GM12875 (cell line): ENCODE results near the gene NCAM1.

Source experiments
- H3K4me3 ChIP-seq: one replicate; pipeline ENCODE4 v1.5.1; 2011; ENCODE audit warnings: low read depth, low read length, control low read depth
- TF ChIP-seq, protein P1 (sequence below): IDR thresholded peaks from 2 replicates; pipeline ENCODE4 v1.5.1; 2011; ENCODE audit warnings: low read depth, mild to moderate bottlenecking, control low read depth, inconsistent platforms, low read length, moderate library complexity, borderline replicate concordance; ENCODE audit not compliant: insufficient read depth

The NCAM1 gene

DNA sequence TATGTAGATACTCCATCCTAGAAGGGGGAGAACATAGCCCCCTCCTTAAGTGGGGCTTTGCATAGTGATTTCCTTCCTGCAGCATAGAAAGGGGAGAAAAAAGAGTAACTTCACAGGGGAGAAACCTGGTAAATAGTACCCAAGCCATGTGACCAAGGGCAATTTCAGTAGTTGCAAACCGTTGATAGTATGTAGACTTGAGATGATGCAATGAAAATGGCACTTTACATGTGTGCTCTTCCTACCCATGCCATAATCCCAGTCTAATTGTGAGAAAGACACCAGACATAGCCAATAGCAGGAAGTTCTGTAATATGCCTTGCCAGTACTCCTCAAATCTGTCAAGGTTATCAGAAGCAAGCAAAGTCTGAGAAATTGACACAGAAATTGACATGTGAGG lies 104.1 kb downstream of the NCAM1 start:
- TF ChIP-seq, protein P1, sequence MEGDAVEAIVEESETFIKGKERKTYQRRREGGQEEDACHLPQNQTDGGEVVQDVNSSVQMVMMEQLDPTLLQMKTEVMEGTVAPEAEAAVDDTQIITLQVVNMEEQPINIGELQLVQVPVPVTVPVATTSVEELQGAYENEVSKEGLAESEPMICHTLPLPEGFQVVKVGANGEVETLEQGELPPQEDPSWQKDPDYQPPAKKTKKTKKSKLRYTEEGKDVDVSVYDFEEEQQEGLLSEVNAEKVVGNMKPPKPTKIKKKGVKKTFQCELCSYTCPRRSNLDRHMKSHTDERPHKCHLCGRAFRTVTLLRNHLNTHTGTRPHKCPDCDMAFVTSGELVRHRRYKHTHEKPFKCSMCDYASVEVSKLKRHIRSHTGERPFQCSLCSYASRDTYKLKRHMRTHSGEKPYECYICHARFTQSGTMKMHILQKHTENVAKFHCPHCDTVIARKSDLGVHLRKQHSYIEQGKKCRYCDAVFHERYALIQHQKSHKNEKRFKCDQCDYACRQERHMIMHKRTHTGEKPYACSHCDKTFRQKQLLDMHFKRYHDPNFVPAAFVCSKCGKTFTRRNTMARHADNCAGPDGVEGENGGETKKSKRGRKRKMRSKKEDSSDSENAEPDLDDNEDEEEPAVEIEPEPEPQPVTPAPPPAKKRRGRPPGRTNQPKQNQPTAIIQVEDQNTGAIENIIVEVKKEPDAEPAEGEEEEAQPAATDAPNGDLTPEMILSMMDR: no peak
- no peak overlapping the region for H3K4me3 ChIP-seq

DNA sequence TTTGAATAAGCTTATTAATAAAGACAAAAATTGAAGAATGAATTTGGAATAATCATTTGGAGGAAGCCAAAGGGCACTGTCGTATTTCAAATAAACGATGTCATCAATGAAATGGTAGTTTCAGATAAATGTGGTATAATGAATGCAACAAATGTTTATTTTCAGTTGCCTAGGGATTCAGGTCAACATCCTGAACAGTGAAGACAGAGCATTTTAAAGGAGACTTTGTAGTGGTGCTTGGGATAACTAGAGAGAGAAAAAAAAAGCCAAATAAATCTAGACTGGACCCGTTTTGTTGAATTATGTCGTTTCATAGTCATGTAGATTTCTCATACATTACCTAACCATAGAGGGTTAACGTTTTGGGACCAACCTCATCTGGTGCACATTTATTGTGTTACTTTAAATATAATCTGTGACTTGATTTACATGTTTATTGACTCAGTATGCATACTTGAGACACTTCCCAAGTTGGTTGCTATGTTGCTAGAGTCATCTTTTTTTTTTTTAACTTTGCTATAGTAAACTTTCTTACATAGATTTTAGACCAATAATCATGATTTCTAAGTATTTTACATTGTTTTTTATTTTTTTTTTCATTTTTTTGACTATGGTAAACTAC lies 111.1 kb downstream of the NCAM1 start:
- H3K4me3 ChIP-seq: no peak overlapping the region
- TF ChIP-seq, protein P1: no peak

DNA sequence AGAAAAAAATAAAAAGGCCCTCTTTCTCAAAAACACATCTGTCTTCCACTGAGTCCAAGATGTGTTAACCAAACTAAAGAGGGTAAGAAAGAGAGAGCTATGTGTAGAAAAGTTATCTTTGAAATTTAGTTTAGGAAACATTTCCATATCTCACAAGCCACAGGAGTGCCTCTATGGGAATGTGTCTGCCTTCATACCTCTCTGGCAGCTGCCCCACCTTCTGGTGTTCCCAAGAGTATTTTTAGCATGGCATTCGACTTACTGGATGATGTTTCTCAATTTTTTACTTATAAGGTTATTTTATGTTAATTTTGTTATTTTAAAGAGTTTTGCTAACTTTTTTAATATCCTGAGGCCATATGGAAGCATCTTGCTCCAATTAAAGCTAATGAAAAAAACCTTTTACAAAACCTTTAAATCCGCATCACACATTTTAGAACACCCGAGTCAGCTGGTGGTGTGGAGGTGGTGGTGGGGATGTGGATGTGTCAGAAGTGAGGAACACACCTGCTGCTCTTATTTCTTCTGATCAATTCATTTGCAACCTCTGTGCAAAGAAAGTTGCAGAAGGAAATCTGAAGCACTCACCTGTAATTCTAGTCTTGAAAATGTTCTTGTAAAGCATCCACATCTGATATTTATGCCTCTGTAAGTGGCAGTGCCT lies 112.2 kb downstream of the NCAM1 start:
- TF ChIP-seq, protein P1: no peak
- H3K4me3 ChIP-seq: no peak overlapping the region

DNA sequence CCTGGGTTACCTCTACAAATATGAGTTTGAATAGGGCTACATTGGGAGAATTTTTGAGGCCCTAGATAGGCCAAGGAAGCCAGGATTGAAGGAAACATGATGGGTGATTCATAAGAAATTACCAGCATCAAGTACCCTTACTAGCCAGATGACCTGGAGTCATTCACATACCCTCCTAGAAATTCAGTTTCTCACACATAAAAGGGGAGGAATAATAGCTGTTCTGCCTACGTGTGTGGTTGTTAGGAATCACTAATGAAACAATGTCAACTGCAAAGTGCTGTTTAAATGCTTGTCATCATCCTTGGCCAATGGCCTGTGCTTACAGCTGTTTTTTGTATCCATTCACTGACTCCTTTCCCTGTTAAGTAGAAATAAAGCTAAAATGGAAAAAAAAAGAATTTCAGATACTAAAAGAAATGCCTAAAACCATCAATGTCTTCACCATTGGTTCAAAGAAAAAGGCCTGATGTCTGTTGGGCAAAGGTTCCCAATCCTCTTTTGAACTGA lies 114.4 kb downstream of the NCAM1 start:
- no peak overlapping the region for H3K4me3 ChIP-seq
- TF ChIP-seq, protein P1: no peak

DNA sequence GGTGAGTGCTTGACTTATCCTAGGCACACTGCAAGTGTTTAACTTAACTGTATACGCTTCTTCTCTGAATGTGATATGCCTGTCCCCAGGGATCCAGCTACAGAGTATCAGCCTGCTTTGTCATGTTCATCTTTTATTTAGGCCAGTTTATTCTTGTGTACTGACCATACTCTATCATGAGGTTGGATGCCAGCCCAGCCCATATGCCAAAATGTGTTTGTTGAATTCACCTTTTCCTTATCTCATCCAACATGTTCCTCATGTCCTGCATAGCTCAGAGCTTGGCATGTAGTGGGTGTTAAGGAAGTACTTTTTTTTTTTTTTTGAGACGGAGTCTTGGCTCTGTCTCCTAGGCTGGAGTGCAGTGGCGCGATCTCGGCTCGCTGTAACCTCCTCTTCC lies 116.2 kb downstream of the NCAM1 start:
- TF ChIP-seq, protein P1: no peak
- no peak overlapping the region for H3K4me3 ChIP-seq

DNA sequence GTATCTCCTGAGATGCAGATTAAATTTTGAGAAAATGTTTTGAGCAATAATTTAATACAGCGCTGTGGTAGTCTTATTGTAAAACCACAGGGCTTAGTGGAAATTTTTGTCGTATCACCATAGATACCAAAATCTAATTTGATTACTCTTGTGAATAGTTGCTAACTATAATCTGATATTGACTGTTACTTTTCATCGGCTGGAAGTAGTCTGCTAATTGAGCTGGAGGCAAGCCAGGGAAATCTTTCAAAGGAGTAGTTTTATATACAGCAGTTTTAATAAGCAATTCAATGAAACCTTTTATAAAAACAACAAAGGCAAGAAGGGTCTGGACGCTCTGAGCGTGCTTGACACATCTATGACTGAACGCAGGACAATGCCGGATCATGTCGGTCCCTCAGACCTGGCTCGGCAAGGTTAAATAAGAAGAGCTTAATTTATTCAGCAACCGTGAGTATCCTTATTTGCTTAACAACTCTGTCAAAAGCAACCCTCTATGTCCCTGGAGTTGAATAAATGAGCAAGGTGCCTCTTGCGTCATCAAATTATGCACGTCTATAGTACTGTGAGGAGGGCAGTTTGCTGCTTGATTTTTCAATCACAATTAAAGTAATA lies 121.2 kb downstream of the NCAM1 start:
- TF ChIP-seq, protein P1: no peak
- no peak overlapping the region for H3K4me3 ChIP-seq
